Stimulated activated CD4-positive, alpha-beta T cell treated with anti-CD3 and anti-CD28 coated beads, Interleukin-15, amount 100 ng/mL, for 24 hours (primary cell): ENCODE measurements around the gene UCMA.

Source experiments
- DNase-seq: peaks from one replicate; pipeline ENCODE4 v3.0.0-alpha.2; 2020

Gene UCMA

GRCh38 chr10:13231808-13232207 lies 2.4 kb downstream of the UCMA start:
- no peak for DNase-seq

DNA sequence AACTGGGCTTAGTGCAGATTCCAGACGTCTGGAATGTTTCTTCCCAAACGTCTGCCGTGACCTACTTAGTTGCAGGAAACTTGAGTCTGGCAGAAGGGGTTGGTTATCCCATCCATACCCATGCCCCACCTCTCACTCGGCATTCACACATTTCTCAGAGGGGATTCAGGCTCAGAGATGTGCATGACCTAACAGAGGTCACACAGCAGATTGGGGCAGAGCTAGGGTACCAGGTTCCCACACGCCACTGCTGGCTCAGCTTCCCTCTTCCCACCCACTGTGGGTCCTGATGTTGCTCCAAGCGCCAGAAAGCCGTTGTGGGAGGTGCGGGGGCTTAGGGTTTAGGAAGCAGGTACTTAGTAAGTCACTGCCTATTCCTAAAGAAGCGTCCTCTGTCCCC lies 3.0 kb downstream of the UCMA start:
- DNase-seq, result no peak

GRCh38 chr10:13227031-13227430 lies 7.1 kb downstream of the UCMA start:
- no peak for DNase-seq

GRCh38 chr10:13225601-13226000 lies 8.6 kb downstream of the UCMA start:
- no peak for DNase-seq

DNA sequence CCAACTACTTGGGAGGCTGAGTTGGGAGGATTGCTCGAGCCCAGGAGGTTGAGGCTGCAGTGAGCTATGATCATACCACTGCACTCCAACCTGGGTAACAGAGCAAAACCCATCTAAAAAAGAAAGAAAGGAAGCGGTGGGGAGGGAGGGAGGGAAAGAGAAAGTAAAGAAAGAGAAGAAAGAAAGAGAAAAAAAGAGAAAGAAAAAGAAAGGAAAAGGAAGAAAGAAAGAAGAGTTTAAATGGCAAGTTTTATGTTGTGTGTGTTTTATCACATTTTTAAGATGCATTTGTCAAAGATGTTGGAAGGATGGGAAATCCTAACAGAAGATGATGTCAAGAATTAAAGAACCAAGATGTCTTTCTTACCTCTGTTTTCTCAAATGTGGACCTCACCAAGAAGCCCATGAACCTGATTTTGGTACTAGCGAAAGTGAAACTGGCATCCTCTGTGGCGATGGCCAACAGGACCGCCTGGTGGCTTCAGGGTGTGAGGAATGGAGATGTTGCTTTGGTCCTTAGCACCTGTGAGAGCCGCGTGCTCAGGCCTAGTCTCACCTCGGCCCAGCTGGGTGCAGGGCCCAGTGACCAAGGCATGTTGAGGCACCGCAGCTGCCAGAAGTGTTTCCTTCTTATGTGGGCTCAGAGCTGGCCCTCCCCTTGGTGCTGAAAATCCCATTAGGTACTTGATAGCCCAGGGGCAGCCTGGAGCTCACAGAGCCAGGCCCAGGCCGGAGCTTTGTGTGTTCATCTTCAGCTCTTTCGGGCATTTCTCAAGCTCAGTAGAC lies 9.8 kb downstream of the UCMA start:
- DNase-seq, result no peak

DNA sequence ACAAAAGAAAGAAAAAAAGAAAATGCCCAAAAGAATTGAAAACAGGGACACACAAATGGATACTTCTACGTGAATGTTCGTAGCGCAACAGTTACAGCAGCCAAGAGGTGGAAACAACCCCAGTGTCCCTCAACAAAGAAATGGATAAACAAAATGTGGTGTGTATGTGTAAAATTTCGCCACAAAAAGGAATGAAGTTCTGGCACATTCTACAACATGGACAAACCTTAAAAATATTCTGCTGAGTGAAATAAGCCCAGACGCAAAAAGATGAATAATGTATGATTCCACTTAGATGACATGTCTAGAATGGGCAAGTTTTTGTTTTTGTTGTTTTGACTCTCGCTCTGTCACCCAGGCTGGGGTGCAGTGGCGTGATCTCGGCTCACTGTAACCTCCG lies 10.9 kb downstream of the UCMA start:
- no peak for DNase-seq

DNA sequence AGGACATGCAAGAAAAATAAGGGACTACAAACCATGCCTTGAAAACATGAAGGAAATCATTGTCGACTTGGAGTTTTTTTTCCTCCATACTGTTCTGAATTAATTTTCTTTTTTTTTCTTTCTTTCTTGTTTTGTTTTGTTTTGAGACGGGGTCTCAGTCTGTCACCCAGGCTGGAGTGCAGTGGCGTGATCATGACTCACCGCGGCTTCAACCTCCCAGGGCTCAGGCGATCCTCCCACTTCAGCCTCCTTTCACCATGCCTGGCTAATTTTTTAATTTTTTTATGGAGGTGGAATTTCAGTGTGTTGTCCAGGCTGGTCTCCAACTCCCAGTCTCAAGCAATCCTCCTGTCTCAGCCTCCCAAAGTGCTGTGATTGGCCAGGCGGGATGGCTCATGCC lies 11.6 kb downstream of the UCMA start:
- DNase-seq, result no peak

DNA sequence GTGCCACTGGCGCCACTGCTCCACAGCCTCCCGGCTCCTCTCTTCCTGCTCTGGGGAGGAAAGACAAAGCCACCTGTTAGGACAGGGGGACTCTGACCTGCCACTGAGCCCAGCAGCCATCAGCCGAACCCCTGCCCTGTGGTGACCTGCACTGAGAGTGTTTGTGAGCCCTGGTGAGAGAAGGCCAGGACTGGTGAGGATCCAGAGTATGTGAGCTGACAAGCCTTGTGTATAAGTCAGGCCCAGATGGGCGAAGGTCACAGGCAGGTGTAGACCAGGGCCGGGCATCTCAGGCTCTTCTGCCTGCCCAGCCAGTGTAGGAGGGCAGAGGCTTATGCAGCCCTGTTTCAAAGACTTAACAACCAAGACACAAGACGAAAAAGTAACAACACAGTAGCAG lies 12.0 kb downstream of the UCMA start:
- DNase-seq, result no peak

- DNase-seq, result no peak
Observed at GRCh38 chr10:13221572-13221971, 12.6 kb downstream of the UCMA start.

DNA sequence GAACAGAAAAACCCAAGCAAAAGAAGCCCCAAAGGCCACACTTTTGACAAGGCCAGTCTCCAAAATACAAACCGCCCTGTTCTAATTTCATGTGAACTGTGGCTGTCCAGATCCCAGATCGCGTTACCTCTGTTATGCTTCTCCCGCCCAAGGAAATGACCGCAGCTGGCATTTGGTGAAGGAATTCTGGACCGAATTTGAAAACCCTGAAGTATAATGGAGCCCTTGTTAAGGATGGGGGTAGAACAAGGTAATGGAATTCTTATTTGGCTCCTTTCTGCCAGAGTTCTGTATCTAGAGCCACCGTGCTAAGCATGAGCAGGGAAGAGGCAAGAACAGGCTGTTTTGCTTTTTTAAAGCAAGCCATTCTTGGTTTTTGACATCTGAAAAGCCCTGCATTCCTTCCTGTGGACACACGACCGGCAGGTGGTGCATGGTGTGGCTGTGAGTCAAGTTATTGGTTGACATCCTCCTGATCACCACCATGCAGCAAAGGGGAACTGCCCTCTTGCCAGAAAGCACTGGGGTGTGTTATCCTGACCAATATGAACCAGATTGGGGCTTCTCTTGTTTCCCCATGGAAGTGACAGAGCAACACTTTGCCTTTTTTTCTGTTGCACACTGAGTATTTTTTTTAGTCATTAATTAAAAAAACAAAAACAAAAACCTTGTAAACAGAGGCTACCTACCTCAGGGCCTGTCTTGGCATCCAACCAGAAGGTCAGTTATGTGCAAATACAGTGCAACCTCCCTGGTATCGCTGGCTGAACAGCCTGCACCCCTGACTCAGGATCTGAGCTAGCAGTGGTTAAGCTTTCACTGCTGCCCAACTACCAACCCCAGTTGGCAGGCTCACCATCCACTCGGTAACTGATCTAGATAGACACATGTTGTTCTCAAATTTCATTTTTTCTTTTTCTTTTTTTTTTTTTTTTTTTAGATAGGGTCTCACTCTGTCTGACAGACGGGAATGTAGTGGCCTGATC lies 14.2 kb downstream of the UCMA start:
- peak; percentile 5 for DNase-seq

DNA sequence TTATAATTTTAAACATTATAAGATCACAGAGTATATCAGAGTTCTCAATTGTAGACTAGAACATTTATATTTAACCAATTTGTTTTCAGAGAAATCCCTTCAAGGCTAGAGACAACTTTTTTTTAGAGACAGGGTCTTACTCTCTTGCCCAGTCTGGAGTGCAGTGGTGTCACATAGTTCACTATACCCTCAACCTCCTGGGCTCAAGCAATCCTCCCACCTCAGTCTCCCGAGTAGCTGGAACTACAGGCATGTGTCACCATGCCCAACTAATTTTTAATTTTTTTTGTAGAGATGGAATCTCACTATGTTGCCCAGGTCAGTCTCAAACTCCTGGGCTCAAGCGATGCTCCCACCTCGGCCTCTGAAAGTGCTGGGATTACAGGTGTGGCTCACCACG lies 15.3 kb downstream of the UCMA start:
- DNase-seq, result no peak

DNA sequence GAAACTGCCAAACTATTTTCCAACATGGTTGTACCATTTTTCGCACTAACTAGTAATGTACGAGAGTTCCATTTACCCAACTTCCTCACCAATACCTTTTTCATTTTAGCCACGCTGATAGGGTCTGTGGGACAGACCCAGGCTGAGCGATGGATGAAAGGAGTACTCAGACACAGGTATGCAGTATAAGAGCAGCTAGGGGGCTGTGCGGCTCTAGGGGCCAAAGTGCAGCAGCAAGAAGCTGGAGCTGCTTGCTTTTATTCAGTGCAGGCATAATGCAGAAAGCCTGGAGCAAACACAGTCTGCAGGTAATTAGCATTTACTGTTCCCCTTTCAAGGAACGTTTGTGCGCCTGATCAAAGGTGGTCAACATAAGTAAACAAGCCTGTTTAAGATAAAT lies 21.0 kb downstream of the UCMA start:
- no peak for DNase-seq

GRCh38 chr10:13206546-13207443 lies 27.4 kb downstream of the UCMA start:
- DNase-seq, result no peak

- DNase-seq, result no peak
Observed at GRCh38 chr10:13206091-13206490, 28.1 kb downstream of the UCMA start.

- DNase-seq, result no peak
Observed at GRCh38 chr10:13201132-13201531, 33.0 kb downstream of the UCMA start.

DNA sequence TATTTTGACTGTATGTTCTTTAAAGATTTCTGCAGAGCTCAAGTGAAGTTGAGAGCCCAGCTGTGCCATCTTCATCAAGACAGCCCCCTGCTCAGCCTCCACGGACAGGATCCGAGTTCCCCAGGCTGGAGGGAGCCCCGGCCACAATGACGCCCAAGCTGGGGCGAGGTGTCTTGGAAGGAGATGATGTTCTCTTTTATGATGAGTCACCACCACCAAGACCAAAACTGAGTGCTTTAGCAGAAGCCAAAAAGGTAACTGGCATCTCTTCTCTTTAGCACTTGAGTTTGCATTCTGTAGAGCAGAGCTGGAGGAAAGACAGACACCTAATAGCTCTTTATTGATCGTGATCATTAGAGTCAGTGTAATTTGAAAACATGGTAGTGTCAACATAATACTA lies 39.2 kb downstream of the UCMA start:
- no peak for DNase-seq

DNA sequence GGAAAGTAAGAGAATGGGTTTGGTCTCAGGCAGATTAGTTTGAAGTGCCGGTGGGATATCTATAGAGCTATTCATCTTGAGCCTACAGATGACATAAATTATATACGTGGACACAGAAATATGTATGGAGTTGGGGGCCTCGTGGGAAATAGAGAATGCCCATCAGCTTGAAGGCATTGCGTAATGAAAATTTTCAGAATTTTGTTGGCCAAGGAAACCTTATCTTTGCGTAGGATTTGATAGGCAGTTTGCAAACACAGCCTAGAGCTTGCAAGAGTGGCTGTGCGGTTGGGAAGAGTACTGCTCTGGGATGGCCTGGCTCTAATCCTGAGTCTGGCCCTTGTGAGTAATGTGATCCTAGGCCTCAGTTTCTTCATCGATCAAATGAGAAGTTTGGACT lies 40.5 kb downstream of the UCMA start:
- no peak for DNase-seq

DNA sequence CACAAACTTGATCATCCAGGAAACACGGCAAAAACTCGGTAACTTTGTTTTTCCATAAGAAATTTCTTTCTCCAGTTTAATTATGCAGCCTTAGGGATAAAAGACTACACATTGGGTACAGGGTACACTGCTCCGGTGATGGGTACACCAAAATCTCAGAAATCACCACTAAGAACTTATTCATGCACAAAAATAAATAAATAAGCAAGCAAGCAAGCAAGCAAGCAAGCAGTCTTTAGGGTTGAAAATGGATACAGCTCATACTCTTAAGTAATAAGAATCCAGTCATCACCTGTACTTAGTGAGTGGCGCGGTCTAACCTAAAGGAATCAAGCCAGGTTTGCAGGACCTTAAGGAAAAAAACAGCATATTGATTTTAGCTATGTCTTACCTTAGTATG lies 42.8 kb downstream of the UCMA start:
- DNase-seq, result no peak

- no peak for DNase-seq
Observed at GRCh38 chr10:13190816-13191215, 43.4 kb downstream of the UCMA start.

GRCh38 chr10:13189961-13190360 lies 44.2 kb downstream of the UCMA start:
- no peak for DNase-seq

DNA sequence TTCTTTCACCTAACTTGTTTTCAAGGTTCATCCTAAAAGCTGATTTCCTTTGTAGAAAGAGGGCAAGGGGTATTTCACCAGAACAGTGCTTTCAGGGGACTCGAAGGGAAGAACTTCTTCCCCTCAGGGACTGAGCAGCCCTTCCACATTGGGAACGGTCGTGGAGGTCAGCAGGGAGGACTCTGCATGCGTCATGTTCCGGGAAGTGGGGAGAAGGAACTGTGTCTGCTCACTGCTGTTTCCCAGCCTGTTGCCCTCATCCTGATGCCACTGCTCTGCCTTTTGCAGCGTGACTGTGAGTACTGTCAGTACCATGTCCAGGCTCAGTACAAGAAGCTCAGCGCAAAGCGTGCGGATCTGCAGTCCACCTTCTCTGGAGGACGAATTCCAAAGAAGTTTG lies 45.6 kb downstream of the UCMA start:
- no peak for DNase-seq

DNA sequence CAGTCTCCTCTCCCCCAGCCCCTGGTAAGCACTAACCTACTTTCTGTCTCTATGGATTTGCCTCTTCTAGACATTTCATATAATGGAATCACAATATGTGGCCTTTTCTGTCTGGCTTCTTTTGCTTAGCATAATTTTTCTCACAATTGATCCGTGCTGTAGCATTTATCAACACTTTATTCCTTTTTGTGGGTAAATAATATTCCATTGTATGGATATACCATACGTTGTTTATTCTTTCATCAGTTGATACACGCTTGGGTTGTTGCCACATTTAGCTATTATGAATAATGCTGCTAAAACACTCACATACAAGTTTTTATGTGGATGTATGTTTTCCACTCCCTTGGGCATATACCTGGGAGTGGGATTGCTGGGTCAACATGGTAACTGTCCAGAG lies 47.0 kb downstream of the UCMA start:
- no peak for DNase-seq
